Memory B cell (primary cell): ENCODE data around the gene RTN4RL1.

Source experiments
- ATAC-seq: fragments of 150-1000 bp; cut with Tn5 transposase; 2 replicates; pipeline ENCODE4 v1.10.0; 2021; ENCODE audit warnings: low read depth, mild to moderate bottlenecking, moderate library complexity
- DNase-seq, 2 donors: peaks; one replicate each; pipeline ENCODE4 v3.0.0; 2022; ENCODE audit warnings: low spot score in 2 of 2
- H3K27ac Mint-ChIP-seq: one replicate; pipeline ENCODE4 v1.8.0; 2022; ENCODE audit warnings: mild to moderate bottlenecking, moderate library complexity, mixed read lengths
- H3K27me3 Mint-ChIP-seq: one replicate; pipeline ENCODE4 v1.8.0; 2022; ENCODE audit warnings: mixed read lengths
- H3K36me3 Mint-ChIP-seq: one replicate; pipeline ENCODE4 v1.8.0; 2022; ENCODE audit warnings: mild to moderate bottlenecking, mixed read lengths
- H3K4me1 Mint-ChIP-seq: one replicate; pipeline ENCODE4 v1.8.0; 2022; ENCODE audit warnings: mixed read lengths
- H3K4me3 Mint-ChIP-seq: one replicate; pipeline ENCODE4 v1.8.0; 2022; ENCODE audit warnings: mild to moderate bottlenecking, moderate library complexity, mixed read lengths
- H3K9me3 Mint-ChIP-seq: one replicate; pipeline ENCODE4 v1.8.0; 2022; ENCODE audit warnings: mixed read lengths

Gene RTN4RL1

GRCh38 chr17:2064147-2064489 is 39.0 kb upstream of the RTN4RL1 start:
- H3K4me3 Mint-ChIP-seq = peak overlapping the region; percentile 48

GRCh38 chr17:2063261-2064146 is 38.4 kb upstream of the RTN4RL1 start:
- Mint-ChIP-seq H3K9me3 (no peaks in the 10 kb centered on the region), H3K4me3 (peak overlapping the region; percentile 48)

More at GRCh38 chr17:2064147-2064489, 39.0 kb upstream of the RTN4RL1 start:
- H3K4me1 Mint-ChIP-seq = peaks cover 34% of the 10 kb centered on the region
- H3K9me3 Mint-ChIP-seq = no peaks in the 10 kb centered on the region
- peaks cover 4% of the 10 kb centered on the region for H3K27me3 Mint-ChIP-seq
- H3K36me3 Mint-ChIP-seq = peaks cover 20% of the 10 kb centered on the region
- ATAC-seq = peak; percentile 9
- DNase-seq = no peak
- H3K27ac Mint-ChIP-seq = peak overlapping the region; percentile 53

GRCh38 chr17:2062571-2063183 is 37.5 kb upstream of the RTN4RL1 start:
- Mint-ChIP-seq H3K36me3 (peaks cover 15% of the 10 kb centered on the region), H3K4me3 (no peak overlapping the region), H3K9me3 (no peaks in the 10 kb centered on the region), H3K27me3 (peaks cover 4% of the 10 kb centered on the region), H3K27ac (peak overlapping the region; percentile 81), H3K4me1 (peaks cover 34% of the 10 kb centered on the region)
- ATAC-seq = no peak
- no peak for DNase-seq

More at GRCh38 chr17:2063261-2064146, 38.4 kb upstream of the RTN4RL1 start:
- peak; percentile 9 for ATAC-seq
- Mint-ChIP-seq H3K27ac (peak overlapping the region; percentile 53), H3K36me3 (peaks cover 17% of the 10 kb centered on the region), H3K27me3 (peaks cover 4% of the 10 kb centered on the region), H3K4me1 (peaks cover 34% of the 10 kb centered on the region)
- no peak for DNase-seq

- Mint-ChIP-seq H3K27ac (no peak overlapping the region), H3K27me3 (peaks cover 4% of the 10 kb centered on the region), H3K4me3 (no peak overlapping the region), H3K4me1 (peaks cover 34% of the 10 kb centered on the region), H3K36me3 (peaks cover 14% of the 10 kb centered on the region), H3K9me3 (no peaks in the 10 kb centered on the region)
- ATAC-seq (no peak), DNase-seq (no peak)
Measured at GRCh38 chr17:2061441-2061958, 36.4 kb upstream of the RTN4RL1 start.

GRCh38 chr17:2060681-2061440 is 35.7 kb upstream of the RTN4RL1 start:
- Mint-ChIP-seq H3K4me3 (no peak overlapping the region), H3K36me3 (peaks cover 10% of the 10 kb centered on the region), H3K27me3 (peaks cover 4% of the 10 kb centered on the region), H3K4me1 (peaks cover 32% of the 10 kb centered on the region), H3K27ac (no peak overlapping the region), H3K9me3 (no peaks in the 10 kb centered on the region)
- DNase-seq (no peak), ATAC-seq (no peak)

- no peak overlapping the region for H3K4me3 Mint-ChIP-seq
- H3K36me3 Mint-ChIP-seq = peaks cover 10% of the 10 kb centered on the region
- peaks cover 30% of the 10 kb centered on the region for H3K4me1 Mint-ChIP-seq
- no peaks in the 10 kb centered on the region for H3K9me3 Mint-ChIP-seq
- H3K27me3 Mint-ChIP-seq = peaks cover 4% of the 10 kb centered on the region
- DNase-seq = no peak
- no peak for ATAC-seq
- no peak overlapping the region for H3K27ac Mint-ChIP-seq
Measured at GRCh38 chr17:2060385-2060658, 35.2 kb upstream of the RTN4RL1 start.

GRCh38 chr17:2059547-2060384 is 34.6 kb upstream of the RTN4RL1 start:
- Mint-ChIP-seq H3K4me3 (peak overlapping the region; percentile 69), H3K4me1 (peaks cover 28% of the 10 kb centered on the region), H3K9me3 (no peaks in the 10 kb centered on the region), H3K36me3 (peaks cover 10% of the 10 kb centered on the region), H3K27ac (no peak overlapping the region), H3K27me3 (peaks cover 5% of the 10 kb centered on the region)
- DNase-seq (no peak), ATAC-seq (no peak)

GRCh38 chr17:2058586-2059546 is 33.7 kb upstream of the RTN4RL1 start:
- H3K4me3 Mint-ChIP-seq = peak overlapping the region; percentile 69
- DNase-seq (peak; percentile 71 to 81), ATAC-seq (peak; percentile 47)
- peaks cover 10% of the 10 kb centered on the region for H3K36me3 Mint-ChIP-seq
- peaks cover 20% of the 10 kb centered on the region for H3K4me1 Mint-ChIP-seq
- no peaks in the 10 kb centered on the region for H3K9me3 Mint-ChIP-seq
- peaks cover 5% of the 10 kb centered on the region for H3K27me3 Mint-ChIP-seq
- H3K27ac Mint-ChIP-seq = no peak overlapping the region

GRCh38 chr17:2057760-2058585 is 32.8 kb upstream of the RTN4RL1 start:
- Mint-ChIP-seq H3K36me3 (peaks cover 9% of the 10 kb centered on the region), H3K27ac (no peak overlapping the region), H3K4me1 (peaks cover 20% of the 10 kb centered on the region), H3K9me3 (no peaks in the 10 kb centered on the region), H3K4me3 (peak overlapping the region; percentile 69), H3K27me3 (peaks cover 8% of the 10 kb centered on the region)
- ATAC-seq (peak; percentile 16), DNase-seq (no peak)

- peaks cover 21% of the 10 kb centered on the region for H3K4me1 Mint-ChIP-seq
- ATAC-seq = no peak
- H3K27ac Mint-ChIP-seq = no peak overlapping the region
- H3K27me3 Mint-ChIP-seq = peaks cover 10% of the 10 kb centered on the region
- H3K4me3 Mint-ChIP-seq = peak overlapping the region; percentile 8
- no peak for DNase-seq
- H3K9me3 Mint-ChIP-seq = no peaks in the 10 kb centered on the region
- H3K36me3 Mint-ChIP-seq = peaks cover 6% of the 10 kb centered on the region
Measured at GRCh38 chr17:2057175-2057759, 32.1 kb upstream of the RTN4RL1 start.

- Mint-ChIP-seq H3K4me1 (peaks cover 28% of the 10 kb centered on the region), H3K27me3 (peaks cover 16% of the 10 kb centered on the region), H3K4me3 (peak overlapping the region; percentile 77), H3K27ac (peak overlapping the region; percentile 17), H3K36me3 (peaks cover 6% of the 10 kb centered on the region), H3K9me3 (no peaks in the 10 kb centered on the region)
- DNase-seq (peak; percentile 48 to 62), ATAC-seq (no peak)
Measured at GRCh38 chr17:2056206-2057174, 31.4 kb upstream of the RTN4RL1 start.
